GM21619 (cell line): ENCODE results near the gene SEC14L5.
"Not testable (repeated sequence)": the region's sequence is repeated elsewhere in the genome, so short reads cannot be mapped to it uniquely, and the experiment has no call there.

Experiments used
- ATAC-seq: cut with Tn5 transposase; IDR thresholded peaks from one replicate; pipeline ENCODE4 v1.9.1; 2021; ENCODE audit not compliant: unreplicated experiment

The SEC14L5 gene

DNA sequence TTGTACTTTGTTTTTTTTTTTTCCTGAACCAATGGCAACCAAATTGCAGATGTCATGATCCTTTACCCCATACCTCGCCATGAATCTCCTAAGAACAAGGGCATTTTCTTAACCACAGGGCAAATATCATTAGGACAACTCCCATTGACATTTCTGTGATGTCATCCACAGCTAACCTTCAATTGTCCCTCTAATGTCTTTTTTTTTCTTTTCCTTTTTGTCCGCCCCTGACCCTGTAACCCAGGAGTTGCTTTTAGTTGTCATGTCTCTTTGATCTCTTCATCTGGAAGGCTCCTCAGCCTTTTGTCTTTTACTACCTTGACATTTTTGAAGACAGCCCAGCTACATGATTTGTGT is 76.0 kb downstream of the SEC14L5 start:
- no peak for ATAC-seq

DNA sequence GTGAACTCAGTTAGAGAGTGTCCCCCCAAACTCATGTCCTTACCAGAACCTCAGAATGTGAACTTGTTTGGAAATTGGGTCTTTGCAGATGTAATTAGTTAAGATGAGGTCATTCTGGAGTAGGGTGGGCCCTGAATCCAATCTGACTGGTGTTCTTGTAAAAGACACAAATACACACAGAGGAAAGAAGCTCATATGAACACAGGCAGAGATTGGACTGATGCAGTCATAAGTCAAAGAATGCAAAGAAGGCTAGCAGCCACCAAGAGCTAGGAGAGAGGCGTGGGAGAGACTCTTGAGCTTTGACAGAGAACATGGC is 77.7 kb downstream of the SEC14L5 start:
- no peak for ATAC-seq

DNA sequence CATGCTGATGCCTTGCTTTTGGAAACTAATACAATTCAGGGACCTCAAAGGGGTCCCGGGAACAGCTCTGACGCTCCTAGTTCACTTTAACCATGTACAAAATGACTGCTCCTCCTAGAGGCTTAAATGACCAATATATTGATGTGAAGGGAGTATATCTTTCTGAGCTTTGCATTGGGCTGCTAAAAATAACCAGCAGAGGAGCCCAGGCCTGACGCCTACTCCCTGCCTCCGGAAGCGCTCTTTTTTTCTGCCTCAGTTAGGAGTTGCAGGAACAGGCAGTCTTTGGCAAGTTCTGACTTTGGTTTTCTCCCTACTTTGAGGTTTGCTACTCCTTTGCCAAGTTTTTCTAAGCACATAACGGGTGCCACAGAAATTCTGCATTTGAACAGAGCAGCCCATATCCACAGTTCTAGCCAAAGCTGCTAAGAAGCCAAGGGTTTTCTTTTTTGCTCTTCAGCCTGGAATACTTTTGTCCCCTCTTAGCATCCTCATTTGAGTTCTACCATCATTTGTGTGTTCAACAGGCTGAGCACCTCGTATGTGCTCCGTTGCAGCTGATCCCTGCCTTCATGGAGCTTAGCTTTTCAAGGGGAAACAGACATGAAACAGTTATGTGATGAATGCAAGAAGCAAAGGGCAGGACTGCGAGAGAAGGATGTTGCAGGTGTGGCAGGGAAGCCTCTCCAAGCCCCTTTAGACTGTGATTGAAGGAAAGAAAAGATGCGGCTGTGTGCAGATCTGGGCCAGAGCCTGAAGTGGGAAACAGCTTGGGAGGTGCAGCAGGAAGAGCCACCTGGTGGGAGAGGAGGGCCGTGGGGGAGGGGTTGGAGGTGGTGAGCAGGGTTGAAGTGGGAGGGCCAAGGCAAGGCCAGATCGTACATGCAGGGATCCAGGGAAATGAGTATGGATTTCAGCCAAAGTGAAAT is 78.4 kb downstream of the SEC14L5 start:
- ATAC-seq = no peak

DNA sequence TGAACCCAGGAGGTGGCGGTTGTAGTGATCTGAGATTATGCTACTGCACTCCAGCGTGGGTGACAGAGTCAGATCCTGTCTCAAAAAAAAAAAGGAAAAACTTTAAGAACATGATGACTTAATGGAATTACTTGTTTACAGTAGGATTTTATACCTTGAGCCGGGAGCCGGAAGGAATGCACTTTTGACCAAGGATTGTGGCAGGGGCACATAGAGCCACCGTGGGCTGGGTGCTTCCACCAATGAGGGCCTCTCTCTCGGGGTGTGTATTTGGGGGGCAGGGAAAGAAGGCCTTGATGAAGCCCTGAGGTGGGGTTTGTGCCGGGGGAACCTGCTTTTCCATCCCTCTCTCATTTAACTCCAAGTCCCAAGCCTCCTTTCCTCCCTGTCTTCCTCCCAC is 82.3 kb downstream of the SEC14L5 start:
- ATAC-seq = no peak

DNA sequence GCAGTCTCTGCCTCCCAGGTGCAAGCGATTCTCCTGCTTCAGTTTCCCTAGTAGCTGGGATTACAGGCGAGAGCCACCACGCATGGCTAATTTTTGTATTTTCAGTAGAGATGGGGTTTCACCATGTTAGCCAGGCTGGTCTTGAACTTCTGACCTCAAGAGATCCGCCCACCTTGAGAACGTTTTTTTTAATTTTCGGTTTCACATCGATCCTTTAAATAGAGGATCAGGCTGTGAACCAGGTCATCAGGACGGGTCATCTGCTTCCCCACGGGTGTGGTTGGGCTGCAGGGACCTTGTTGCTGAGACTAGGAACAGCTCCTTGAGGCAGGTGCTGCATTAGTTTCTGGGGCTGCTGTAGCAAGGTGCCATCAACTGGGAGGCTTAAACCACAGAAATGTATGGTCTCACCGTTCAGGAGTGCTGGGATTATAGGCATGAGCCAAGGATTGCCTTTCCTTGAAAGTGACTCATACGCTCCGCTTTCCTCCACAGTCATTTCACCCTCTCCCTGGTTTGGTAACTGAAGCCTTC is 83.5 kb downstream of the SEC14L5 start:
- peak; percentile 80 for ATAC-seq

DNA sequence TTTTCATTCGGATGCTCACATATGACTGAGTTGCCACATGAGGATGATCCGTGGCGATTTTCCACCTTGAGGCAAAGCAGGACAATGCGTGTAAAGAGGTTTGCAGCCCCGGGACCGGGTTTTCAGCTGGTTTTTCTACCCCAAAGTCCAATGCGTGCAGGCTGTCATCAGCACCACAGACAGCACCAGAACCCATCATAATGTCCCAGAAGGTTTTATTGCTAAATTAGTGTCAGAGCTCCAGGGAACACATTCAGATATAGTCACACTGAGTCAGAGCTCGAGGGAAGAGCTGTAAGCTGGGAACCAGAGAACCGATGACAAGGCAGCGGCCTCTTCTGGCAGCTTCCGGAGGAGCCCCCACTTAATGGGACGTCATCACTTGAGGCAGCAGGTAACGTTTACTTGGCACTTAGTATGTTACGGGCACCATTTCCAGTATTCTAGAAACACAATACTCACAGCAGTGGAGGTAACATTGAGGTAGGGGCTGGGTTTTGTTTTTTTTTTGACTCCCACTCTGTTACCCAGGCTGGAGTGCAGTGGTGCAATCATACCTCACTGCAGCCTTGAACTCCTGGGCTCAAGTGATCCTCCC is 84.5 kb downstream of the SEC14L5 start:
- ATAC-seq = no peak

DNA sequence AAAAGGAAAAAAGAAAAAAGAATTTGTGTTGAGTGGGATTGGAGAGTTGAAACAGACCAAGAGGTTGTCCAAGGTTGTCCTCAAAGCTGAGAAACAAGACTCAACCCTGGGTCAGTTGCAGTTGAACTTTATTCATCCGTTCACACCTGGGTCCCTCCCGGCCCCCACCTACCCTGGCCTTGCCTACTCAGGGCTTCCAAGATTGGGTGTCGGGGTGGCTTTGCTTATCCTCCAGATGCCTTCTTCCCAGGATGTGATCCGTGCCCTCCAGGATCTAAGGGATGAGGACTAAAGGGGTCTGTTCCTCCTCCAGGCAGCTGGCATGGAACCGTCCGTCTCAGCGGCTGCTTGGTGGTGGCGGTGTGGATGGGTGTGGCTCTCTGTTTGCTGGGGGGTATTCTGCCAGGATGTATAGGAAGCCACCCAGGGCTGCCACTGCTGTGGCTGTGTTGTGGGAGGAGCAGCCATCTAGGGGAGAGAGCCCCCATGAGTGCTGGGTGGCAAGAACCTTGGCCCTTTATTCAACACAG is 85.9 kb downstream of the SEC14L5 start:
- ATAC-seq = no peak

DNA sequence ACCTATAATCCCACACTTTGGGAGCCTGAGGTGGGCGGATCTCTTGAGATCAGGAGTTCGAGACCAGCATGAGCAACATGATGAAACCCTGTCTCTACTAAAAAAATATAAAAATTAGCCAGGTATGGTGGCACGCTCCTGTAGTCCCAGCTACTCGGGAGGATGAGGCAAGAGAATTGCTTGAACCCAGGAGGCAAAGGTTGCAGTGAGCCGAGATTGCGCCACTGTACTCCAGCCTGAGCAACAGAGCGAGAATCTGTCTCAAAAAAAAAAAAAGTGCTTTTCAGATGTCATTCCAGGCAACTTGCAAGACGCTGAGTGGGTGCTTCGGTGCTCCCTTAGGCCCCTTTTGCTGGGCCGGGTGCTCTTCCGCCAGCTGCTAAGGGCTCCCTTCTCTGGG is 86.5 kb downstream of the SEC14L5 start:
- not testable (repeated sequence) for ATAC-seq

DNA sequence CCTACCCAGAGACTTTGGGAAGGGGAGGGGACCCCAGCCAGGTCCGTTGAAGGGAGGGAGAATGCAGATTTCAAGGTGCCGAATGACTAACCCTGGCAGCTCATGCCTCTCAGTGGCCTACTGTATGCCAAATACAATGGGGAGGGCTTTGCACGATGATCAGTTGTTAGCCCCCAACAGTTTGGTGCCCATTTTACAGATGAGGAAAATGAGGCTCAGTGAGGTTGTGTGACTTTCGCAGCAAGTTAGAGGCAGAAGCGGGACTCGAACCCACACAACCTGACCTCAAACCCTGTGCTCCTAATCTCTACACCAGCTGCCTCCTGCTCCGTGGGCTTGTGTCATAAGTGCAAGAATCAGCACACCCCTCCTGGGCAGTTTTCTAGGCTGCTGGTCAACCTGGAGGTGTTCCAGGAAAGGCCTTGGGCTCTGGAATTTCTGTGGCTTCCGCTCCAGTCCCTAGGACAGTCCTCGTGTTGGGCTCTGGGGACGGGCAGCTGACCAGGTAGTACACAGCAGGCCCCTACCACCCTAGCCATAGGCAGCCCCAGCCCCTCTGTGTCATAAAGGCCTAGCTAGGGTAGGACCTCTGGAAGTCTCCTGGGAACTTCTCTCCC is 87.5 kb downstream of the SEC14L5 start:
- no peak for ATAC-seq

DNA sequence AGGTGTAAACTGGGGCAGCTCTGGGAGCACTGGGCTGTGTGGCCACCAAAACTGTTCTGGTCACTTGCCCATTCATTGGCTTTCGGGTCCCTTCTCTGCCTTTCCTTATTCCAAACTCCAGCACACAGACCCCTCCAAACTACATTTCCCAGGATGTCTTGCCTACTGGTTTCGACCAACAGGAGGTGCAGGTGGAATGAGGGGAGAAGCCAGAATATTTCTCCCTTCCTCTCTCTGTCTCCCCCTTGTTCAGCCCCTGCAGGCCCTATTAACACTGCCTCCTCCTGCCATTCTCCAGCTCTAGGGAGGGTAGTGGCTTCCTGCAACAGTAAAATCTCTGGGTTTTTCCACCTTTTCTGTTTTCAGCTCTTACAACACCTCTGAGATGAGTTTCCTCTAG is 88.8 kb downstream of the SEC14L5 start:
- ATAC-seq = no peak

DNA sequence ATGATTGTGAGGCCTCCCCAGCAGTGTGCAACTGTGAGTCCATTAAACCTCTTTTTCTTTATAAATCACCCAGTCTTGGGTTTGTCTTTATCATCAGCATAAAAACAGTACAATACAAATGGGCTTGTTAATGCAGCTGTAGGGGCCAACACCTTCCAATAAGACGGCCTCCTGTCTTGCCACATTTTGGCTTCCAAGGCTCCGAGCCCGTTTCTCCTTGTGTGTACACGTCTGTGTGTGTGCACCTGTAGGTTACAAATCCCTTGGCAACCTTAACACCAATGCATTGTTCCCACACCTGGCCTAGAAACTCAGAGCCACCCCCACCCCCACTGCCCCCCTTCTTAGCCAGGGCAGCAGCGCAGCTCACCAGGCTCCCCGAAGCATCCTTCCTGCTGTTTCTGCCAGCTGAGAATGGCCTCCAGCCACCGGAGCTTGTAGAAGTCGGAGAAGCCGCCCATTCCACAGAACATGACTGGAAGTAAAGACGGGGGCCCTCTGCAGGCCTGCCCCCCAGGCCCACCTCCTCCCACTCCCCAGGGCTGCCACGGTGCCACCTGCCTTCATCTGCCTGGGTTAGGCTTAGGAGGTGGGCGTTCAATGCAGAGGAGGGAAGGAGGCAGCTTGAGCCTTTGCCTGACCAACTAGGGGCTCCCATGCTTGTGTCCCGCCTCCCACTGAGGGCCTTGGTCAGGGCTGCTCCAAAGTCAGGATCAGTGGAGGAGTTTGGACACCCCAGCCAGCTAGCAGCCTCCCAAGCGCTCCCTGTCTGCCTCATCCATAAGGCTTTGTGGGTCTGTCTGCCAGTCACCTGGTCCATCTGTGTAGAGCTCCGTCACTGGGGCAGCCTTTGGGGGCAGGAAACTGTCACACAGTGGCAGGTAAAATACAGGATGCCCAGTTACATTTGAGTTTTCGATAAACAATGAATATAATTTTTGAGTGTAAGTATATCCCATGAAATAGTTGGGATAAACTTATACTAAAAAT is 97.0 kb downstream of the SEC14L5 start:
- ATAC-seq = no peak

DNA sequence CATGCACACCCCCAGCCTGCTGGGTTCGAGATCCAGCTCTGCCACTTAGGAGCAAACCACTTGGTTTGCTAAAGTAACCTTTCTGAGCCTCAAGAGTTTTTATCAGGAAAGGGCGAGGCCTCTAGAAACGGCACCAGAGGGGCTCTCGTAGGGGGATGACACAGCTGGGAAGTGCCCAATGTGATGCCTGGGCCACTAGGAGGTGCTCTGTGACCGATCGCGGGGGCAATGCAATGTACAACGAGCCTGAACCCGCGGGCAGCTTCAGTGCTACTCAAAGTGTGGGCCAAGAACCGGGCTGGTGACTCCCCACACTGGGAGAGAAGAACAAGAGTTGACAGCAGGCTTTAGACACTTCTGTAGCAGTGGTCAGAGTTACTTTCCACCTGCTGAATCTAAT is 98.2 kb downstream of the SEC14L5 start:
- no peak for ATAC-seq

DNA sequence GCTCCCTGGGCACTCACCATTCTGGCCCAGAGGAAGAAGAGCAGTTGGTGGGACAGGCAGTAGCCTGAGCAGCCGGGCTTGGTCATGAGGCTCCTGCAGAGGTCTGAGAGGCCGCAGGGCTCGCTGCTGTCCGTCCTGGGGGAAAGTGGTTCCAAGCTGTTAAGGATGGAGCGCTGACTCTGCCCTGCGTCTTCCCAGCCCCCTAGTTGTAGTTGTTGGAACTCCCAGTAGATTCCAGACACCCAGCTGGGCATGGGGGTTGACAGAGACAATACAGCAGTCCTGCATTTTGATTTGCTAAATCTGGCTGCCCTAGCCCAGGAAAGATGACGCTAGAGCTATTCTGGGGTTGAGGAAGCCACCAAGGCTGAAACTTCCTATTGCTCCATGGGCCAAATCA is 100.3 kb downstream of the SEC14L5 start:
- no peak for ATAC-seq

DNA sequence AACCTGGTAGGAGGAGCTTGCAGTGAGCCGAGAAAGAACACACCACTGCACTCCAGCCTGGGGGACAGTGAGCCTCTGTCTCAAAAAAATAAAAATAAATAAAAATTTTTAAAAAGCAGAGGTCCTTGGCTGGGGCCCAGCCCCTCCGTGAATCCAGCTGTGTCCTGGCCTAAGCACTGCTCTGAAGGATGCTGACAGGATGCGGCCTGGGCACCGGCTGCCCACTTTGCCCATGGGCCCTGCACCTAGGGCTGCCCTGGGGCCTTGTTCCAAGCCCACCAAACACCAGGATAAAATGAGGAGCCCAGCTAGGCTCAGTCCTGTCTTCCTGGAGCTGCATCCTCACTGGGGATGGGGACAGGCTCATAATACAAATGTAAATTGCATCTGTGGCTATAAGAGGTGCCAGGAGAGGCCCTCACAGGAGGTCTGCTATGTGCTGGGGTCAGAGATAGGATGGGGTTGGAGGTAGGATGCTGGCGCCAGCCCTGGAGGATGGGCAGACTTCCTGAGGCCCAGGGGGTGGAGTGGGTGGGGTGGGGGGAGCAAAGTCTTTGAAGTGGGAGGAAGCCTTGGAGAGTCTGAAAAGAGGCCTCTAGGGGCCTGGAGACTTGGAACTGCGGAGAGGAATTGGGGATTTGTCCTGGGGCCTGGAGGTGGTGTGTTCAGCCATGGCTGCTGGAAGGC is 101.4 kb downstream of the SEC14L5 start:
- ATAC-seq = no peak

DNA sequence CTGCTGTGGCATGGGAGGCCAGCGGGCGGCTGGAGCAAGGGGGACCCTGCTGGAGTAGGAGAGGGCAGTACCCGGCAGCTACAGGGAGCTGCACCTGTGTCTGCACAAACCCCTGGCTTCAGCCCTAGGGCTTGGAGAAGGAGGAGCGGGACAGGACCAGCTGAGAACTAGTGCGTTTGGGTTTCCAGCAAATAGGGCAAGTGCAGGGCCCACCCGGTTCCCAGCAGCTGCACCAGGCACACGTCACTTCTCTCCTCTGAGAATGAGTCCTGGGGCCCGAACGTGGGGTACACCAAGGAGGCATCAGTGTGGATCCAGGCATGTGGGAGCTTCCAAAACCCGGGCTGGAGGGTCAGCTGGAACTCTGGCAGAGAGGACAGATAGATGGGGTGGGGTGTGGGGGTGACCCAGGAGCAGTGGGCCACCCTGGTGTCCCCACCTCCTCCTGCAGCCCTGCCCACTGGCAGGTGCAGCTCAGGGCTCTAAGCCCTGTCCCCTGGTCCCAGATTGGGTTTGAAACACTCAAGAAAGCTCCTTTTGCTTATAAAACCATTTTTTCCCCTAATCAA is 102.0 kb downstream of the SEC14L5 start:
- no peak for ATAC-seq

DNA sequence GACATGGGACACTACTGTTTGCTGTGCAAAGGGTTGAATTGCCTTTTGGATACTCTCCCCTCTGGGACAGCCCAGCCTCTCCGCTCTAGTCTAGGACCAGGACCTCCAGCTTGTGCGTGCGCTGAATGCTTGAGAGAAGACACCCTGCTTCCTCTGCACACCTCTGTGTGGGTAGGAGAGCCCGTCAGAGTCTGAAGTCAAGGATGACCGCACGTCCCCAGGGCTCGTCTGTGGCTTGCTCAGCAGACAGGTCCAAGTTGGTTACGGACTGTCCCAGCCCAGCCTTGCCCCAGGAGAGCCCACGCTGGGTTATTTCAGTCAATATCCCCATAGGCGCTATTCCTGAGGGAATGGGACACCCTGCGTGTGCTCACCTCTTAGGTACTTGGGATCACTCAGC is 103.9 kb downstream of the SEC14L5 start:
- no peak for ATAC-seq

DNA sequence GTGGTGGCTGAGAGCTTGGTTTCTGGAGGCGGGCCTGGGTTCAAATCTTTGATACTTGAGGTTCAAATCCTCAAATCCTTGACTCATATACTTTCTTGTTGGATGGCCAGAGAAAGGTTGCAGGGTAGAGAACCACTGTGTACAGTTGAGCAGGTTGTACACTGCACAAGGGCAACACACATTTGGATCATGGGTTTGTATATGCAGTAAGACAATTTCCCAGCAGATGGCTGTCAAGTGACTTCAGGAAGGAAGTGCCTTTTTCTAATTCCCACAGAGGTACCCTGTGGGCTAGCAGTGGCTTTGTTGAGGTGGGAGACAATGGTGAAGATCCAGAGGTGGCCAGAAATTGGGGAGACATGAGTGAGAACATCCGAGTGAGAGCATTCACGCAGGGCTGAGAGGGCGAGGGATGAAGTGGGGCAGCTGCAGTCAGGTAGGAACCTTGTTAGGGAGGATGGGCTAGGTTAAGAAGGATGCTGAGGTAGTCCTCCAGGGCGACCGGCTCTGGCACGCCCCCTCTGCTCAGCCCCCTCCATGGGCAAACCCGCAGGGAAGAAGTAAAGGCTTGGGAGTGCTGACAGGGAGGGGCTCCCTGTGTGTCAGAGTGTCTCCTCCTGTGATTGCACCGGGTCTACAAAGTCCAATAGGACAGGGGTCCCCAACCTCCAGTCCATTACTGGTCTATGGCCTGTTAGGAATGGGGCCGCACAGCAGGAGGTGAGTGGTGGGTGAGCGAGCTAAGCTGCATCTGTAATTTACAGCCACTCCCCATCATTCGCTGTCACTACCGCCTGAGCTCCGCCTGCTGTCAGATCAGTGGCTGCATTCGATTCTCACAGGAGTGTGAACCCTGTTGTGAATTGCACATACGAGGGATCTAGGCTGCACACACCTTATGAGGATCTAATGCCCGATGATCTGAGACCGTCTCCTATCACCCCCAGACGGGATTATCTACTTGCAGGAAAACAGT is 104.9 kb downstream of the SEC14L5 start:
- ATAC-seq = no peak

DNA sequence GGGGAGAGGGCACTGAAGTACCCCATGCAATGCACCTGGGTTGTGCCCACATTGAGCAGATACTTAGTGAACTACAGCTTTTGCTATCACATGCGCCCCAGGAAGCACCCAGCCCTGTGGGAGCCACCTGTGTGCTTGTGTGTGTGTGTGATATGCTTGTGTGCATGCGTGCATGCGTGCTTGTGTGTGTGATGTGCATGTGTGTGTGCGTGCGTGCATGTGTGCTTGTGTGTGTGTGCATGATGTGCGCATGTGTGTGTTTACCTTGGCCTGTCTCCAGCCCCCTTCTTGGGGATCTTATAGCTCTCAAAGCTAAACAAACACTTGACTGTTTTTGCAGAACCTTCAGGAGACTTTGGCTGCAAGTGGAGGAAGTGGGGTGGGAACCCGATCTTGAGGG is 106.8 kb downstream of the SEC14L5 start:
- ATAC-seq = no peak

DNA sequence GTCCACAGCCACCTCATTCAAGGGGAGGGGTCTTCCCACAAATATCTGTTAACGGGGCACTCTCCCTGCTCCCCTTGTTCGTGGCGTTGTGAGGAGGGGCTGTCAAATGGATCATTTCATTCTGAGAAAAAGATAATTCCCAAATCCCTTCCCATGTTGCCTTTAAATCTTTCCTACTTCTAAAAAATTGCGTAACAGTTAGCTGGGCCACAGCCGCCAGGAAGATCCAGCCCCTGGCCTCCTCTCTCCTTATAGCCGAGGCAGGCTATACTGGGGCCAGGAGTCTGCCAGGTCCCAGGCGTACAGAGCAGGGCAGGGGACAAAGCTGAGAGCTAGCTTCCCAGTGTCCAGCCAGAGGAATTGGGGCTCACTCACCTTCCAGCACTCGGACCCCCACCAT is 107.2 kb downstream of the SEC14L5 start:
- no peak for ATAC-seq
